HG03457 (cell line): ENCODE data around the gene RAI14.
"Not testable (repeated sequence)": the region's sequence is repeated elsewhere in the genome, so short reads cannot be mapped to it uniquely, and the experiment has no call there.

ENCODE experiments used
- ATAC-seq: cut with Tn5 transposase; IDR thresholded peaks from one replicate; pipeline ENCODE4 v1.9.1; 2021; ENCODE audit warnings: moderate number of reproducible peaks; ENCODE audit not compliant: unreplicated experiment

Gene RAI14

DNA sequence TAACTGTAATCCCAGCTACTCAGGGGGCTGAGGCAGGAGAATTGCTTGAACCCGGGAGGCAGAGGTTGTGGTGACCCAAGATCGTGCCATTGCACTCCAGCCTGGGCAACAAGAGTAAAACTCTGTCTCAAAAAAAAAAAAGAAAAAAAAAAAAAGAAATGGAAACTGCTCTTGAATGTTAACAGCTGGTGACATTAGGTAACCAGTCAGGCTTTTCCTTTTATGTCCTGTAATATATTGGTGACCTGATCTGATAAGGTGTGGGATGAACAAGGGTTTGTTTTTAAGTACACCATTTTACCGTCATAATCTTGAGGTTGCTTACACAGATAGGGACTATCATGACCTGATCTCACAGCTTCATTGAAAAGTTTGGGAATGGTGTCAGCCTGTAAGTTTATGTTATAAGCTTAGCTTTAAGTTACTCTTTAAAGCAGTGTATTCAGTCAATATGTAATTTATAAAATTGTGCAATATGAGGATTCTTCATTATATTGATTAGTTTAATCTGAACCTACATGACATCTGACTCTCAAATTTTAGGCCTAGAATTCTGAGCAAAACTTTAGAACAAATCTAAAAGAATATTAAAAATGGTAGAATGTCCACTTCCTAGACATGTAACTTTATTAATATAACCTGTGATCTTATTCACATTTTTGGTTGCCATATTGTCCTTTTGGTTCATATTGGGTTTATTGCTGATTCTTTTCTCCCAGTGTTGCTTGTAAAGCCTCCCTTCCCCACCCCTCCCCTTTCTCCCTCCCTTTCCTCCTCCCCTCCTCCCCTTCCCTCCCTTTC lies 41.4 kb downstream of the RAI14 start:
- no peak for ATAC-seq

DNA sequence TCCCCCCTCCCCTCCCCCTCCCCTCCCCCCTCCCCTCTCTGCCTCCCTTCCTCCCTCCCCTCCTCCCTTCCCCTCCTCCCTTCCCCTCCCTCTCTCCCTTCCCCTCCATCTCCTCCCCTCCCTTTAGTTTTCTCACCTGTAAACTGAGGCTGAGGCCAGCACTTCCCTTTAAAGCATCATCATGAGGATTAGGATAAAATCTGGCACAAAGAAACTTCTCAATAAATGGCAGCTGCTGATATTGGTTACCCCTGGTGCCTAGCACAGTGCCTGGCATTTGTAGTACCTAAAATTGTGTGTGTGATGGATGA lies 41.9 kb downstream of the RAI14 start:
- ATAC-seq = no peak

DNA sequence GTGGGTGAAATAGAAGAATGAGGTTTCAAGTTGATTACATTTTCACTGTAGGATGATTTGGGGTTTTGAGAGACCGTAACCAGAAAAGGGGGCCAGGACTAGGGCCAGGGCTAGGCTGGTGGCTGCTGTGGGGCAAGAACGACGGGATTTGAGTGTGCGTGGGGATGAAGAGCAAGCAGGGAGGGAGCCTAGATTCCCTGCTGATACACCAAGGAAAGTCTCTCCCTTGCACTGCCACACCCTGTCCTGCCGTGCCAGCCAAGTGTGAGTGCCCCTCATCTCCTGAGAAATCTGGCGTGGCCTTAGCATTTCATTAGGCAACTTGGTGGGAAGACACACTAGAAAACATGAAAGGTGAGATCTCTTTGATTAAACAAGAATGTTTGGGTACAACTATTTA lies 42.6 kb downstream of the RAI14 start:
- ATAC-seq = no peak

DNA sequence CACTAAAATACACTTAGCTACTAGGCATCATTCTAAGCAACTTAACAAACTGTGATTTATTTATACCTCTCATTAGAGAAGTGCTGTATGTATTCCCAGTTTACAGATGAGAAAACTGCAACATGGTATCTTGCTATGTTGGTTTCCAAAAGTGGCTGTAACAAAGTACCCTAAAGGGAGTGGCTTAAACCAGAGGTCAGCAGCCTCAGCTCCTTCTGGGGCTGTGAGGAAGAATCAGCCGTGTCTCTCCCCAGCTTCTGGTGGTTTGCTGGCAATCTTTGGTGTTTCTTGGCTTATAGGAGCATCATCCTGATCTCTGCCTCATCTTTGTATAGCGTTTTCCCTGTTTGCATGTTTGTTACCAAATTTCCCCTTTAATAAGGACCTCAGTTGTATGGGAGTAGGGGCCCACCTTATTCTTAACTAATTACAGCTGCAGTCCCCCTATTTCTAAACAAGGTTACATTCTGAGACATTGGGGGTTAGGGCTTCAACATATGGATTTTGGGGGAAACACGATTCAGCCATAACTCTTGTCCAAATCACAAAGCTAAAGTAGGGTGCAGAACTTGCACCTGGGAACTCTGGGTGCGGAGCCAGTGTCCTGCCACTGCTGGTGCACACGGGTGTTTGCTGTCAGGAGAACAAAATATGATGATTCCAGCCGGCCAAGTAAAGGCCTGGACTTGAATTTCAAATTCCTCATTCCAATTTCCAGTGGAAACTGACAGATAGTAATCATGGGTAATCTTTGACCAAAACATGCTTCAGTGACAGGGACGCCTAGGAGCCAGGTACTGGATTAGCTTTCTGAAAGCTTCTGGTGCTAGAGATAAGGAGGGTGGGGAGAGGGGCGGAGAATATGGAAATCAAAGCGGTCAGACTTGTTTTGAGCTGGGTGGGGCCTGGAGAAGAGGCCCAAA lies 43.3 kb downstream of the RAI14 start:
- ATAC-seq = no peak

DNA sequence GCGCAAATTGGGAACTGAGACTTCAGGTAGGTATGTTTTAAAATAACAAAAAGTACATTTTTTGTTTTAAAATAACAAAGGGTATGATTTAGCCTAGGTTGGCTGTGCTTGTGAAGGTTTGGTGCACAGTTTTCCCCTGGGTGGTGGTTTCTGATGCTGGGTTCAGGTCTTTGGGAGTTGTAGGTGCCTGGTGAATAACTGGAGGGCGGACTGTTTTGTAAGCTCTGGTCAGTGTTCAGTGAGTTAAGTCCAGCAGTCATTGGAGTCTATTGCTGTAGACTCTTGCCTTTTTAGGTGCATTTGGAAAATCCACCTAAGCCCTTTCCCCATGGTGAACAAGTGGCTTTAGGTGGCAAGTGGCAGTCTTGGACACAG lies 43.9 kb downstream of the RAI14 start:
- no peak for ATAC-seq

DNA sequence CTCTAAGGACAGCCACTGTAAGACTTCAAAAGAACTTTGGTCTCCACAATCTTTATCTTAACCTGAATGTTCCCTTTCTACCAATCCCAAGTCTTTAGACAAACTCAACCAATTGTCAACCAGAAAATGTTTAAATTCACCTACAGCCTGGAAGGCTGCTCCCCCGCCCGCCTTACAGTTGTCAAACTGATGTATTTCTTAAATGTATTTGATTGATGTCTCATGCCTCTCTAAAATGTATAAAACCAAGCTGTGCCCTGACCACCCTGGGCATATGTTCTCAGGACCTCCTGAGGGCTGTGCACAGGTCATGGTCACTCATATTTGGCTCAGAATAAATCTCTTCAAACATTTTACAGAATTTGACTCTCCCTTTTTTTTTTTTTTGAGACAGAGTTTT lies 45.3 kb downstream of the RAI14 start:
- ATAC-seq = not testable (repeated sequence)

DNA sequence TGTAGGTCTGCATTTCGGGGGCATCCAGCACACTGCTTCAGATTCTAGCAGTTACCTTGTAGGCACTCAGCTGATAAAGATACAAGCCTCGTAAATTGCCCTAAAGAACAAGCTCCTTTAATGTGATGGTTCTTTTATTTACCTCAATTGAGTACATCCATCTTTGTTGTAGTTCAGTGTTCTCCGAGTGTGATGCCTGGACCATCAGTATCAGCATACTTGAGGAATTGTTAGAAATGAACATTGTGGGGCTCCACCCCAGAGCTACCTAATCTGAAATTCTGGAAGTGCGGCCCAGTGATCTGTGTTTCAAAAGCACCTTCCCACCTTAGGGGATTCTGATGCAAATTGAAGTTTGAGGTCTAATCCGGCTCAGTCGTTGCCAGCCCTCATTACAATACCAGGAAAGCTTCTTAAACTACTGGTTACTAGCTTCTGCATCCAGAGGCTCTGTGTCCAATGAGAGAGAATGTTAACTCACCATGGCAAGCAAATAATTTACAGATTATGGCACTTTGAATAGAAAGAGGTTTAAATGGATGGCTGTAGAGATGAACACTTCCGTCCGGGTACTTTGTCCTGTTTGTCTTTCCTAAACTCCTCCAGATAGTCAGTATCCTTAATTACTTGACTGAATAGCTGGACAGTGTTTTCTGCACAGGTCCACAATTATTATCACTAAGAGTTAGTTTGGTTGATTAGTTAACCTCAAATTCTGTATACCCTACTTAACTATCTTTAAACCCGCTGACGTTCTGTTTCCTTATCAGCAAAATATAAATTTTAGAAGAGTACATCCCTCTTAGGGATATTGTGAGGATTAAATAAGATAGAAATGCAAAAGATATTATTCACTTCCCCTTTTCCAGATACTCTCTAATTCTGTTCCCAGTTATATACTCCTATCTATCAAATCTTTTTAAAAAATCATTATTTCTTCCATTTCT lies 47.9 kb downstream of the RAI14 start:
- ATAC-seq = no peak

DNA sequence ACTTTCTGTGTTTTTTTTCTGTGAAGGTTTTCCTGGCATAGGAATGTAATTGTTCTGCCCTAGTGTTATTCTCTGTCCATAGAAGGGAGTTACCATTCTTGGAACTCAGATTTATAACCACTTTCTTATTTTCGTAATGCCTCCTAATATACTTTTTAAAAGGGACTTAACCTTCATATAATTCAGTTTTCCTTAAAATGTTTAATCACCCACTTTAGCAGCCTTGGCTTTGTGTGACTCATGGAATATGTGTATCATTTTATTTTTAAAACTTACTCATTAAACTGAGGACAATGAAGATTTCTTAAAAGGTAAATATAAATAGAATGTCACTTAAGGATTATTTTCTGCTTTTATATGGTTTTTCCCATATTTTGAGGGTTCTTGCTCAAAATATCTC lies 50.0 kb downstream of the RAI14 start:
- no peak for ATAC-seq

DNA sequence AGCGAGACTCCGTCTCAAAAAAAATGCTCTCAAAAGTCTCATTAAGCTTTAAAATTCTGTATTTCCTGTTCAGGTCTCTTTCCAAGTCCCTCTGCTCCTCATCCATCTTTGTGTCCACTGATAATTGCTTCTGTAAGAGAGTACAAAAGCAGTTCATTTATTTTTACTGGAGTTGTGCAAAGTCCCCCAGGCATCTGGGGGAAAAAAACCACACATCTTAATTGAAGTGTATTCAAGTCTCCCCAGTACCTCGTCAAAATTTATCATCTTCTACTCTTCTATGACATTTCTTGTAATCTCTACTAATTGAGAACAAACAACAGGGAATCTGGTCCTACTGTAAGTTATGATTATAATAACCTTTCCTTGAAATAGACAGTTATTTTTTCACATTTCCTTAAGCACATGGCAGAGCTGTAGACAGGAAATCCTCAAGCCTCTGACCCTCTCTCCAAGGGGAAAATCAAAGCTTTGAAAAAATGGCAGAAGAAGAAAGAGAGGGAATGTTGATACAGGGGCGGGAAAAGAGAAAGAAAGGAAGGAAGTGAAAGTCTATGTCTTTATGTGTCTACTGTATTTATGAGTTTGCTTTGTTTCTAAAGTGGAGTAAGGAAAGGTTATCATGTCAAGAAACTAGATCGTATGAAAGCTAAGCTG lies 51.5 kb downstream of the RAI14 start:
- ATAC-seq = no peak

DNA sequence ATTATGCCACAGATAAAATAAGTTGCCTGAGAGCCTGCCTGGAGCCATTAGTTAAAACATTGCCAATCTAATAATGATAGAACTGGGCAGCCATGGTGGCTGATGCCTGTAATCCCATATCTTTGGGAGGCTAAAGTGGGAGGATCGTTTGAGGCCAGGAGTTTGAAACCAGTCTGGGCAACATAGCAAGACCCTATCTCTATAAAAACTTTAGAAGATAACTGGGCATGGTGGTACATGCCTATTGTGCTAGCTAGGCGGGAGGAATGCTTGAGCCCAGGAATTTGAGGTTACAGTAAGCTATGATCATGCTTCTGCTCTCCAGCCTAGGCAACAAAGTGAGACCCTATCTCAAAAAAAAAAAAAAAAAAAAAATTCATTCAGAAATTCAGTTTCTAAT lies 52.6 kb downstream of the RAI14 start:
- no peak for ATAC-seq

DNA sequence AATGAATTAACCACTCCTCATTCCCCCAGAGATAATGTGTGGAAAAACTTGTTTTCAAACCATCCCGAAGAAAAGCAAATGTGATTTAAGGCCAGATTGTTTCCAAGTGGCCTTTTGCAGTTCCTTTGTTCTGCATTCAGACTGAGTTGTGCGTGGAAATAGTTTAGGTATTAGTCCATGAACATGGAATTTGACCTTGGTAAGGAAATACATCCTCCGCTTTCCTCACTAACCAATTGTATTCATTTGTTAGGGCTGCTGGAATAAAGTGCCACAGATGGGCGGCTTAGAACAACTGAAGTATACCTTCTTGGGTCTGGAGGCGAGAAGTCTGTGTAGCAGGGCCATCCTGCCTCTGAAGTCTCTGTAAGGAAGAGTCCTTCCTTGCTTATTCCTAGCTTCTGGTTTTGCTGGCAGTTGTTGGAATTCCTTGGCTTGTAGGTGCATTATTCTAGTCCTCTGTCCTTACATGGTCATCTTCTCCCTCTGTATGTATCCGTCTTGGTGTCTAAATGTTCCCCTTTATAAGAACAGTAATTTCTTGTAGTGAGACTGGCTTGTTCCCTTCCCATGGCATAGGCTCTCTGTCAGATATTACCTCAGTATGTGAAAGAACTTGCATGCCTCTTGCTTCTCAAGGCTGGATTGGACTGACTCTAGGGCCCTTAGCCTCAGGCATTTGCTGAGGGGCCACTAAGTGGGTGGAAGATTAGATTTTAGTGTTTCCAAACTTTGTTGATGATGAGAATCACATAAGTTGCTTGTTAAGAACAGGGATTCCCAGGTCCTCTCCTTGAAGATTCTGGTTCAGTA lies 53.9 kb downstream of the RAI14 start:
- no peak for ATAC-seq

DNA sequence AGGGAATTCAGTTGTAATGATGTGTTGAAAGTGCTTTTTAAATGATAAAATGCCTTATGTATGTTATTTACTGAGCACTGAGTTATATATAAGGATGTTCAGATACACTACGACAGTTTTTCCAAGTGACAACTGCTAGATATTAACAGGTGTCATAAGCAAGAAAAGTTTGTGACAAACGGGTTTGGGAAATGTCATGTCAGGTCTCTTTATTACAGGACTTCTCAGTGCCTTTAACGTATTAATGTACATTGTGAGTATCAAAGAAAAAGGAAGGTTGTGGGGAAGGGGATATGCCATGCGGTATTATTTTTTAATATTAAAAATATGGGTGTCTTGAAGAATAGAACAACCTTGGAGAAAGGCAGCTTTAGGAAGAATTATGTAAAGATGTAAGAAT lies 56.4 kb downstream of the RAI14 start:
- ATAC-seq = no peak

DNA sequence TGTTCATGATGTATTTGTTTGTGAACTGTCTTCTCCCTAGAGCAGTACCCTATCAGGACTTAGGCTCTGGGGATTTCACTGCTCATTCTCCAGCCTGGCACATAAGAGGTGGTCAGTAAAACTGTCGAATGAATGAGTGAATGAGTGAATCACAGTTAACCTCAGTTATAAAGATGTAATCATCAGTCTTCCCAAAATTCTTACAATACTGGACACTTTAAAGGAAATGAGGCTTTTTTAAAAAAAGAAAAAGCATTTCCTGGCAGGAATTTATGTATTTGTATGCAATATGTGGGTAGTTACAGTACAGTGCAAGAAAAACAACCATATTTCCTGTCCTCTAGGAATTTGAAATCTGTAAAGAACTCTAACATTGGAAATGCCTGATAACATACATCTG lies 59.6 kb downstream of the RAI14 start:
- no peak for ATAC-seq

DNA sequence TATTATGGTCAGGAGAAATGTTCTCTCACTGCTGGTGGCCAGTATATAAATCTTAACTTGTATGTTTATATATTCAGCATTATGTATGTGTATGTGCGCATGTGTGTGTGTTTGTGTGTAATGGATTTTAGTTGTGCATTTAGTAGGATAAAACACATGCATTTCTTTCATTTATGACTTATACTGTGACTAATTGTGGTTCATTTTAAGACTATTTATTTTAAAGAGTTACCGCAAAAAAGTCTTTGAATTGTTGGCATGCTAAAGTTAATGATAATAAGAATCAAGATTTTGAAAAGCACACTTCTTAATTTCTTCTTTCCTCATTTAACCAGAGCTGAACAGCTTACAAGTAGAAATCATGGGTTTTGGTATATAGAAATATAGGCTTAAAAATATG lies 60.9 kb downstream of the RAI14 start:
- no peak for ATAC-seq

DNA sequence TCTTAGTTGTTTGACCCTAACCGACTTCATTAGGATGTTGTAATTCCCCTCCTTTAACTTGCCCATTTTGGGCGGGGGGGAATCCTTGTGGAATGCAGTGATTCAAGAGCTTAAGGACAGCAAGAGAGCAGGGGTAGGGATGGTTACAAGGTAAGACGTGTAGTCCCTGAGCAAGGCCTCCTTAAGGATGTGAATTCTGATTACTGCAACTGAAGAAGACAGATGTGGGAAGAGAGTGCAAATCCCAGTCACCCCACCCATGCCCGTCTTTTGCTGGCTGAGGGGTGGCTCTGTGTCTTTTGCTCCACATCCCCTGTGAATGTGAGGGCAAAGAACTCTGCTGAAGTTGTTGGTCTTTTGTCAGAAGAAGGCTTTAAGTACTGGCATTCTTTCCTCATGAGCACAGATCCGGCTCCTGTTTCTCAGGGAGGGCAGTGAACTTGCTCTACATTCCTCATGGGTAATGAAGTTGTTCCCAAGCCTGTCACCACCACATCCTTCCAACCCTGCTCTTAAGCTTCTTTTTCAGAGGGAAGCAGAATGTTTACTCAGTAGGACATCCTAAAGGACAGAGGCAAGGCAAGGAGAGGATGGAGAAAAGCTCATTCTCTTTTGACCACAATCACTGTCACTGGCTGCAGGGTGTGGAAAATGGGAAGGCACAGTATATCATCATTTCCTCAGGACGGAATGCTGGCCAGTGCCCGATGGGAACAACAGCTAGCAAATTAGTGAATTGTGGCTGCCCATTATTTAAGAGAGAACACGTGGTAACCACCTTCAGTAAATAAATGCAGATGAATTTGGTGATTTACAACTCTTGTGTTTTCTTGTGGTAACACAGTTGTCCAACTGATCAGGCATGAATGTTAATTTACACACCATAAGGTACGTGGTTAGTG lies 61.5 kb downstream of the RAI14 start:
- ATAC-seq = no peak

DNA sequence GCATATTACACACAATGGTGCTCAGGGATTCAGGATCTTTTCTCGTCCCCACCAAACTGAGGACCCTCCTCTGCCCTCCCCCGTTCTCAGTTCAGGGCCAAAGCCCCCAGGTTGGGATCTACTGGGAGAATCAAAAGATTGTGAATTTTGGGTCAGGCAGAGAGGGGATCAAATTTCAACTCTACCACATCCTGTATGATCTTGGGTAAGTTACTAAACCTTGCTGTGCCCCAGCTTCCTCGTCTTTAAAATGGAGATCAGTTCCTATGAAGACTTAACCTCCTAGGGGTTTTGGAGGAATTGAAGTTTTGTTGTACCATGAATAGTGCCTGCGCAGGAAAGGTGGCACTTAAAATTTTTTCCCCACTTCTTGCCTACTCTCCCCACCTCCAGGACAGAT lies 62.4 kb downstream of the RAI14 start:
- no peak for ATAC-seq

DNA sequence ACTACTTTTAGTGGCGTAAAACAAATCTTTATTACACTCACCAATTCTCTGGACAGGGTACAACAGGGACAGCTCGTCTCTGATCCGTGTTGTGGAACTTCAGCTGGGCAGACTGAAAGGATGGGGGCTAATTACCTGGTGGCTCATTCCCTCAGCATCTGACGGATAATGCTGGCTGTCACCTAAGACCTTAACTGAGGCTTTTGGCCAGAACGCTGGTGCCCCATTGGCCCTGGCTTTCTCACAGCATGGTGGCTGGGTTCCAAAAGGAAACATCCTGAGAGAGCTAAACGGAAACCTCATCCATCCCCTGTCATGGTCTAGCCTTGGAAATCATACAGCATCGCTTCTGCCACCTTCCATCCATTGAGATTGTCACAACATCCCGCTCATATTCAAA lies 62.9 kb downstream of the RAI14 start:
- no peak for ATAC-seq

DNA sequence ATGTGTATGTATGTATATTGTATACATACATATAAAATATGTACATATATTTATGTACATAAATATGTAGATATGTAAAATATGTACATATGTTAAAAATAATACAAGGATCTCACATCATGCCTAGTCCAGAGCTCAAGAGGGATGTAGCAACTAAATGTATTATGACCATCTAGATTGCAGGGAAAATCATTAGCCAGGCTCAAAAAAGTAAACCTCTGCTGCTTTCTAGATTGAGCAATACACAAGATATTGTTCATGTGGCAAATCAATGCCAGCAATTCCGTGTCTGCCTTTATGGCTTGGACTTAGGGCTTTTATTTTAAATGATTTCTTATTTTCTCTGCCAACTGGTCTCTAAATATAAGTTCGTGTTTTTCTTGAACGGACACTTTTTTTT lies 65.2 kb downstream of the RAI14 start:
- no peak for ATAC-seq

DNA sequence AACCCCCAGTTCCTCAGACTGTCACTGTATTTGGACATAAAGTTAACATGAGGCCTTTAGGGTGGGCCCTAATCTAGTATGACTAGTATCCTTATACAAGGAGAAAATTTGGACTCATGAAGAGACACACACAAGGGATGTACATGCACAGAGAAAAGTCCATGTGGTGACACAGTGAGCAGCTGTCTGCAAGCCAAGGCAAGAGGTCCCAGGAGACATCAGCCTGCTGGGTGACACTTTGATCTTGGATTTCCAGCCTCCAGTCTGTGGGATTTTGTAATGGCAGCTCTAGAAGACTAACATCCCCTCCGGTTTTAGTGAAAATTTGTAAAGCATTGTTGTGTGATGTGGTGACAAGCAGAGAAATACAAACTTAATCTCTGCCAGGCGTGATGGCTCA lies 66.1 kb downstream of the RAI14 start:
- no peak for ATAC-seq
